ENCODE results near the gene LRIT1.

- TF ChIP-seq CTCF (IDR thresholded peaks at IDR 0.05; ENCODE audit: insufficient read depth, low read depth, low read length) (no peak), EZH2 (IDR thresholded peaks at IDR 0.05; ENCODE audit: insufficient read depth, low read length) (no peak)
Observed at GRCh38 chr10:84241185-84241790, at the start of gene LRIT1.
